Measurements from ENCODE around the gene PPARA. TPM values are rescaled to one million over a fixed set of nuclear protein-coding genes. Genes with fewer than 3 reads are reported as not detected.

The PPARA gene
- 101 TPM for total RNA-seq
- long read RNA-seq, full-length matches to known transcripts = 2 of 63 reads
- long read RNA-seq, partial matches to known transcripts = 2 of 63 reads
- long read RNA-seq, other reads (novel, unspliced or antisense) = 59 of 63 reads

DNA sequence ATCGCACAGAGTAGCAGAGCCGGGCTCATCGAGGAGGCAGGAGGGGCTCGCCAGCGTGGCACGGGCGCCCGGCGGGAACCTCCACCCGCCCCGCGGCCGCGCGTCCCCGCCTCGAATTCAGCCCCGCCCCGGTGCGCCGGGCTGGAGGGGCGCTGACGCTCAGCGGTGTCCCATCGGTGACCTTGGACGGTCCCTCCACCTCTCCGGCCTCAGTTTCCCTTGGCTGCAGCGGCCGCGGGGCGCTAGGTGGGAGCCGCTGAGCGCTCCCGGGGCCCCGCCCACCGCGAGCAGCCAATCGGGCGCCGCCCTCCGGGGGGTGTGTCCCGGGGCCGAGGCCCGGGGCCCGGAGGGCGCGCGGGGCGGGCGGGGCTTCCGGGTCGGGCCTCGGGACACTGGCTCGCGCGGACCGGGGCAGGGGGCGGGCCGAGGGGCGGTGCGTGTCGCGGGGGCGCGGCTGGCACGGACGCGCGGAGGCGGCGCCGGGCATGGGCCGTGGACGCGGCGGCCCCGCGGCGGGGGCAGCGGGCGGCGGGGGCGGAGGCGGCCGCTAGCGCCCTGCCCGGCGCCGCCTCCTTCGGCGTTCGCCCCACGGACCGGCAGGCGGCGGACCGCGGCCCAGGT, at the start of gene PPARA:
Gene PPARA, plus strand, starts transcription at position 493 of the 621 bp plus-strand sequence. CDS start 47,858 bp downstream, outside the sequence.
- Histone ChIP-seq H3K4me3 (peak within 1 kb of the TSS; percentile 84), H3K4me1 (peaks cover 79% of the 10 kb centered on the region), H3K27me3 (ENCODE audit: low read depth) (no peaks in the 10 kb centered on the region), H3K36me3 (peaks cover 15% of the 10 kb centered on the region), H3K27ac (replicated peaks) (peak within 1 kb of the TSS; percentile 95), H3K9me3 (replicated peaks) (no peaks in the 10 kb centered on the region)
- intact Hi-C loops (cut with micrococcal nuclease) = no loop called here
- DNase-seq = peak; percentile 94
- TF ChIP-seq CTCF (IDR thresholded peaks at IDR 0.05; ENCODE audit: borderline replicate concordance) = no peak

DNA sequence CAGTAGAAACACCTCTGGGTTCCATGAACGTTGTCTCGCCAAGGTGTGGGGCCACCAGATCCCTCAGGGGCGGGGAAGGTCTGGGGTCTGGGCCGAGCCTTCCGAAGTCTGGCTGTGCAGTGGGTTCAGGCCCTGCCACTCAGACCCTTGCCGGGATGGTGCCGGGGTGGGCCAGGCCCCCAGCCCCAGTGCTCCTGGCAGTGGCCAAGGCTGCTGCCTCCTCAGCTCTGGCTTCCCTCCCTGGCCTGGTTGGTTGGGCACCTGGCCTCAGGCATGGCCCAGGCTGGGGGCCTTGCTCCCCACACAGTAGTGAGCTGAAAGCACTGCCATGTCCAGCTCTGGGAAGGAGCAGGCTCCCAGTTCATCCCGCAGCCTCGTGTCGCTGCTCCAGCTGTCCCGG, 48.2 kb upstream of the PPARA start:
- peaks cover 99% of the 10 kb centered on the region for H3K4me1 ChIP-seq
- TF ChIP-seq CTCF (IDR thresholded peaks at IDR 0.05; ENCODE audit: borderline replicate concordance) = no peak
- H3K36me3 ChIP-seq = peaks cover 77% of the 10 kb centered on the region
- no peaks in the 10 kb centered on the region for H3K9me3 ChIP-seq (replicated peaks)
- H3K27ac ChIP-seq (replicated peaks) = peak overlapping the region; percentile 88
- H3K4me3 ChIP-seq = no peak overlapping the region
- no peak for DNase-seq
- intact Hi-C loops (cut with micrococcal nuclease) = no loop called here
- H3K27me3 ChIP-seq (ENCODE audit: low read depth) = no peaks in the 10 kb centered on the region

- peak overlapping the region; percentile 88 for H3K27ac ChIP-seq (replicated peaks)
- intact Hi-C loops (cut with micrococcal nuclease) = no loop called here
- H3K4me1 ChIP-seq = peaks cover 99% of the 10 kb centered on the region
Measured at GRCh38 chr22:46102752-46103151, 47.6 kb upstream of the PPARA start.

DNA sequence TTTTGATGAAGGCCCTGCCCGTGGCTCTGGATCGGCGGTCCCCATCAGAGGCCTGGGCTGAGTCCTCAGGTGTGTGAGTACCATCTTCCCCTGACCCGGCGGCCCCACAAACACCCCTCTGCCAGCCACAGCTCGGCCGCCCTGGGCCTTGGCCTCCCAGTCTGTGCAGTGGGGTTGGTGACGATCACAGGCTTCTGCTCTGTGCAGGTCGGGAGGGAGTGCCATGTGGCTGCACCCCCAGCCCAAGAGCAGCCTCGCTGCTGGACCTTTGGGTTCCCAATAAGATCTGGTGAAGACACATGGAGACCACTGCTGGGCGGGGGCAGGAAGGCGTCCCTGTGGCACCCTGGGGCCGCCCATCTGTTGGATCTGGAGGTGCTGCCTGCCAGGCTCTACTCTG, 47.1 kb upstream of the PPARA start:
- DNase-seq = no peak
- peaks cover 99% of the 10 kb centered on the region for H3K4me1 ChIP-seq
- no peak overlapping the region for H3K4me3 ChIP-seq
- peaks cover 67% of the 10 kb centered on the region for H3K36me3 ChIP-seq
- intact Hi-C loops (cut with micrococcal nuclease) = no loop called here
- H3K9me3 ChIP-seq (replicated peaks) = no peaks in the 10 kb centered on the region
- peak overlapping the region; percentile 88 for H3K27ac ChIP-seq (replicated peaks)
- H3K27me3 ChIP-seq (ENCODE audit: low read depth) = no peaks in the 10 kb centered on the region
- no peak for TF ChIP-seq CTCF (IDR thresholded peaks at IDR 0.05; ENCODE audit: borderline replicate concordance)

More at GRCh38 chr22:46102752-46103151, 47.6 kb upstream of the PPARA start:
- no peak for TF ChIP-seq CTCF (IDR thresholded peaks at IDR 0.05; ENCODE audit: borderline replicate concordance)
- Histone ChIP-seq H3K9me3 (replicated peaks) (no peaks in the 10 kb centered on the region), H3K36me3 (peaks cover 71% of the 10 kb centered on the region), H3K27me3 (ENCODE audit: low read depth) (no peaks in the 10 kb centered on the region), H3K4me3 (no peak overlapping the region)
- no peak for DNase-seq

GRCh38 chr22:46103664-46104063, 46.7 kb upstream of the PPARA start:
- peak overlapping the region; percentile 33 for H3K4me3 ChIP-seq
- no peaks in the 10 kb centered on the region for H3K9me3 ChIP-seq (replicated peaks)
- H3K27ac ChIP-seq (replicated peaks) = peak overlapping the region; percentile 88
- H3K27me3 ChIP-seq (ENCODE audit: low read depth) = no peaks in the 10 kb centered on the region
- intact Hi-C loops (cut with micrococcal nuclease) = no loop called here
- TF ChIP-seq CTCF (IDR thresholded peaks at IDR 0.05; ENCODE audit: borderline replicate concordance) = no peak
- peaks cover 99% of the 10 kb centered on the region for H3K4me1 ChIP-seq
- no peak for DNase-seq
- peaks cover 62% of the 10 kb centered on the region for H3K36me3 ChIP-seq

Data from left ventricle myocardium inferior (tissue), 1 donor.